Activated effector memory CD4-positive, alpha-beta T cell treated with Interleukin-2 at 50 U/mL for 16 hours (primary cell): ENCODE measurements around the gene RAB3D.
"Not testable (repeated sequence)": the region's sequence is repeated elsewhere in the genome, so short reads cannot be mapped to it uniquely, and the experiment has no call there.

Experiments used
- DNase-seq: peaks from one replicate; pipeline ENCODE4 v3.0.0-alpha.2; 2020

The RAB3D gene, protein sequence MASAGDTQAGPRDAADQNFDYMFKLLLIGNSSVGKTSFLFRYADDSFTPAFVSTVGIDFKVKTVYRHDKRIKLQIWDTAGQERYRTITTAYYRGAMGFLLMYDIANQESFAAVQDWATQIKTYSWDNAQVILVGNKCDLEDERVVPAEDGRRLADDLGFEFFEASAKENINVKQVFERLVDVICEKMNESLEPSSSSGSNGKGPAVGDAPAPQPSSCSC

DNA sequence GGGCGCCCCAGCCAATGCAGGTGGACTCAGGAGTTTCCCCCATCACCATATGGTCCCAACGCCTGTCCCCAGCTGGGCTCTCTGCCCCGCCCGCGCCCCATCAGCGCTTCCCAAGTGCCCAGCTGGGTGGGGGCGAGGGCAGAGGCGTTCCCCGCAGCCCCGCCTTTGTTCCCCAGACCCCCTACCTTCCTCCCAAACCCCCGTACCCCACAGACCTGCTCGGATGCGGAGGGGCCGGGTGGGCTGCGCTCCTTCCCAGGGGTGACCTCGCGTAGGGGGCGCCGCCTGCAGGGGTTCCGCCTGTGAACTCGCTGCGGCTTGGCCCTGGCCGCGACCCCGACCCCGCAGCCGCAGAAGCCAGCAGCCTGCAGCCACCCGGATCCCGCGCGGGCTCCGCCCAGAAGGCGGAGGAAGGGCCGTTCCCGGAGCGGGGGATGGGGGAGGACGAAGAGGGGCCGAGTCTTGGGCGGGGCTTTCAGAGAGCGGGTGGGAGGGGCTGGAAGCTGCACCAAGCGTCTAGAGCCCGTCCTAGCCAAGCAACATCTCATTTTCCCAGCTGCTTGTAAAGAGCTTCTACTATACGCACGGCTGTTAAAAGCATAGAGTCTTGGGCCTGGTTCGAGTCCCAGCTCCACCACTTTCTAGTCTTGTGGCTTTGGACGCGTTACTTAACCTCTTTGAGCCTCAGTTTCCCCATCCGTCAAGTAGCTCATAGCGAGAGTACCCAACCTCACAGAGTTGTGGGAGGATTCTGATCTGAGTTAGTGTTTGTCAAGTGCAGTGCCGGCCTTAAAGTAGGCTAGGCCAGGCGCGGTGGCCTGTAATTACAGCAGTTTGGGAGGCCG lies at the start of gene RAB3D:
Gene RAB3D, minus strand, starts transcription at position 404 of the 845 bp plus-strand sequence. CDS start 2,258 bp downstream, outside the sequence.
- peak; percentile 69 for DNase-seq

- no peak for DNase-seq
Observed at GRCh38 chr19:11387162-11388034, 47.9 kb upstream of the RAB3D start.

DNA sequence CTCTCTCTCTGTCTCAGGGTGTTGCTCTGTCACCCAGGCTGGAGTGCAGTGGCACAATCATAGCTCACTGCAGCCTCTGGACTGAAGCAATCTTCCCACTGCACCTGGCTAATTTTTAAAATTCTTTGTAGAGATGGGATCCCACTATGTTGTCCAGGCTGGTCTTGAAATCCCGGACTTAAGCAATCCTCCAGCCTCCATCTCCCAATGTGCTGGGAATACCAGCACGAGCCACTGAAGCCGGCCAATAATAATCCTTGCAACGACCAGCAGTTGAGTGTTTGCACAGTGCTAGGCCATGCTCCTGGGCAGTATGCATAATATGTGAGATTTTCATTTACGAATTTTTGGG lies 45.3 kb upstream of the RAB3D start:
- DNase-seq = no peak

GRCh38 chr19:11383706-11384048 lies 44.2 kb upstream of the RAB3D start:
- no peak for DNase-seq

DNA sequence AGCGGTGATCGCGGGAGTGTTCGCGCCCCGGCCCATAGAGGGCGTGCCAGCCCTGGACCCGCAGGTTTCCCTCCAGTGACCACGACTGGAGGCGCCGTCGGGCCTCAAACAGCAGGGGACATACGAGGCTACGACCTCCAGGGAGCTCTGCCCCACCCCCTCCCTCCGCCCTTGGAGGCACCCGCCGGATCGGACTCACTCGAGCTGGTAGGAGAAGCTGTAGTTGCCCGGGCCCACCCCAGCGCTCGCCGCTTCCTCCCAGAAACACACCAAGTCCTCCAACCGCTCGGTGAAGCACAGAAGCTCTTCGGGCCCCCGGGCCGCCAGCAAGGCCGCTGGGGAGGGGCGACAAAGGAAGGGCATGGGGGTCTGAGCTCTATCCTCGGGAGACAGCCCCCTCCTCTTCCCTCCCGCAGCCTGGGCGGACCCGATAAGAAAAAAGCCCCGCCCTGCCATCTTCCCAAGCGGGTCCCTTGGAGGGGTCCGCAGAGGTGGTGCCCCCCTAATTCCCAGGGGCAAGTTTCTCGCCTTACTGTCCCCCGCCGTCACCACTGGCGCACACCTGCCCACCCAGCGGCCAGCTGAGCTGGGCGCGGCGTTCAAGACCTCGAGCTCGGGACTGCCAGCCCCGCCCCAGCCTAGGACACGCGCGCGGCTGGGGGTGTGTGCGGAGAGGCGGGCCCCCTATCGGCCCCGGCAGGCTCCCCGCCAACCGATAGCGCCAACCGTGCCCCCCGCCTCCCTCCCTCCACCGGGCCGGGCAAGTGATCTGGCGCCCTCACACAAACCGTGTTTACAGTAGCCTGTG lies 43.6 kb upstream of the RAB3D start:
- DNase-seq = peak; percentile 9

- DNase-seq = peak; percentile 97
Observed at GRCh38 chr19:11380653-11381537, 41.4 kb upstream of the RAB3D start.

DNA sequence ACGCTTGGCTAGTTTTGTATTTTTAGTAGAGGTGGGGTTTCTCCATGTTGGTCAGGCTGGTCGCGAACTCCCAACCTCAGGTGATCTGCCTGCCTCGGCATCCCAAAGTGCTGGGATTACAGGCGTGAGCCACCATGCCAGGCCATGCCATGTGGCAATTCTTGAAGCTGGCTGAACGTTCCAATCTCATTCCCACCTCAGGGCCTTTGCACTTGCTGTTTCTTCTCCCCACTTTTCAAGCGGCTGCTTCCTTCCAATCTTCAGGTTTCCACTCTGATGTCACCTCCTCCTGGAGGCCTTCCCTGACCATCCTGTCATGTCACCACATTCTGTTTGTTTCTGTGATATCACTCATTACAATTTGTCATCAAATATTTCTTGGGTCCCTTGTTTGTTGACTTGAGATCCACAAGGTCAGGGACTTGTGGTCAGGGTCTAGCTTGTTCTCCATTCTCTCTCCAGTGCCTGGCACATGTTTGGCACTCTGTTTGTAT lies 40.4 kb upstream of the RAB3D start:
- no peak for DNase-seq

- not testable (repeated sequence) for DNase-seq
Observed at GRCh38 chr19:11379269-11379845, 39.9 kb upstream of the RAB3D start.

- DNase-seq = no peak
Observed at GRCh38 chr19:11378319-11379189, 39.1 kb upstream of the RAB3D start.

- no peak for DNase-seq
Observed at GRCh38 chr19:11377756-11378155, 38.3 kb upstream of the RAB3D start.

GRCh38 chr19:11377237-11377636 lies 37.8 kb upstream of the RAB3D start:
- DNase-seq = no peak

DNA sequence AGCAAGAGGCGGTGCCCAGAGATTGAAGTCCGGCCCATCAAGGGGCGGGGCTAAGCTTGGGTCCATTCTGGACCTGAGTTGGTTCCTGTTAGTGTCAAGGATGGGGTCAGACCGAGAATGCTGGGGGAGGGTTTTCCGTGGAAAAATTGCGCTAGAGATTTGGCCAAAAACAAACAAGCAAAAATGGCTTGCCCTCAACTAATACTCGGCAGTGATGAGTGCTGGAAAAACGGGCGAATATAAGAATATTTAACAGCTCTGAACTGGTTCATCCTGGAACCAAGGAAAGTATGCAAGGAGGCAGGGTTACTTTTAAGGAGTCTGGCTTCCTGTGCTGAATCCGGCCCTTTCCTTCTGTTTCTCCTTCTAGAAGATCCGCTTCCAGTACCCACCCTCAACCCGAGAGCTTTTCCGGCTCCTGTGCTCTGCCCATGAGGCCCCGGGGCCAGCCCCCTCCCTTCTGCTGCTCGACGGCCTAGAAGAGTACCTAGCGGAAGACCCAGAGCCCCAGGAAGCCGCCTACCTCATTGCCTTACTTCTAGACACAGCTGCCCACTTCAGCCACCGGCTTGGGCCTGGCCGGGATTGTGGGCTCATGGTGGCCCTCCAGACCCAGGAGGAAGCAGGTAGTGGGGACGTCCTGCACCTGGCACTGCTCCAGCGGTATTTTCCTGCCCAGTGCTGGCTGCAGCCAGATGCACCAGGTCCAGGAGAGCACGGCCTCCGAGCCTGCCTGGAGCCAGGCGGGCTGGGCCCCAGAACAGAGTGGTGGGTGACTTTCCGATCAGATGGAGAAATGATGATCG lies 35.9 kb upstream of the RAB3D start:
- DNase-seq = peak; percentile 76

DNA sequence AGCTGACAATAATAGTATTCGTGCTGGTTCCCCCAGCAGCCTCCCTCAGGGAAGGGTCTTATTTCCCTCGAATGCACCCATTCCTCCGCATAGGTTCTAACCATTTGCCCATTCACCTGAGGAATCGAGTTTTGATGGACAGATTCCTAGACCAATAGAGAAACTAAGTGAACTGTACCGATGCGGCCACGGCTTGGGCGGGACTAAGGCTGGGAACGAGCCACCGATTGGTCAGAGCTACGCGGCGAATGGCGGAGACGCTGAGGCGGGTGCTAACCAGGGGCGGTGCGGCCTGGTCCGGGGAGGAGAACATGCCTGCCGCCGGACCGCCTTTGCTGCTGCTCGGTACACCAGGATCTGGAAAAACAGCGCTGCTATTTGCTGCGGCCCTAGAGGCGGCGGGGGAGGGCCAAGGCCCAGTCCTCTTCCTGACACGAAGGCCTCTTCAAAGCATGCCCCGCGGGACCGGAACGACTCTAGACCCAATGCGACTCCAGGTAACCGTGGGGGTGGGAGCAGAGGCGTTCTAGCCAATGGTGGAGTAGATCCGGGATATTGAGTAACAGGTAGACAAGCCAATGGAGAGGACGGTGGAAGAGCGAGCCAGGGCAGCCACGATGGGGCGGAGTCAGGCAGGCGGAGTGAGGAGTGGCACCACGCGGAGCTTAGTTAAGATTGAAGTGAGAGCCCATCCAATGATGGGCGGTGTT lies 35.1 kb upstream of the RAB3D start, which contains the start of gene SWSAP1:
Gene SWSAP1, plus strand, starts transcription at position 234 of the 710 bp plus-strand sequence. Its CDS starts 15 bp downstream, at position 249.
- DNase-seq = peak; percentile 96

DNA sequence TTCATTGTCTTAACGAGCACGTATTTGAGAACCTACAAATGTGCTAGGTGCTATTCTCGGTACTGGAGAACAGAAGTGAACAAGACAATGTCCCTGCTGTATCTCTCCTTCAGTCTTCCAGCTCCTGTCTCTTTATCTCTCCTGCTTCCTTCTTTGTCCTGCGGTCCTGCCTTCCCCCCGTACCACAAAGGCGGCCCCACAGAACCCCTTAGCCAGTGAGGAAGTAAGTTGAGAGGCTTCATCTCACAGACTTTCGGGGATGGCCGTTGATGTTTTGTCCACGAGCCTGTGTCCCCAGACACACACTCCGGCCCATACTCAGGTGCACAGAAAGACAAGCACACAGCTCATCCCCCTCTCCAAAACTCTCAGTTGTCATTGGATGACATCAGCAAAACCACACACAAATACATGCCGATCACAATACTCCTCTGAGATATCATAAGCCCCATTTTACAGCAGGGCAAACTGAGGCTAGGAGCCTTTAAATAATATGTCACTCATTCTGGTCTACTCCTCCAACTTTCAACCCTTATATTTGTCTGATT lies 34.5 kb upstream of the RAB3D start:
- no peak for DNase-seq

DNA sequence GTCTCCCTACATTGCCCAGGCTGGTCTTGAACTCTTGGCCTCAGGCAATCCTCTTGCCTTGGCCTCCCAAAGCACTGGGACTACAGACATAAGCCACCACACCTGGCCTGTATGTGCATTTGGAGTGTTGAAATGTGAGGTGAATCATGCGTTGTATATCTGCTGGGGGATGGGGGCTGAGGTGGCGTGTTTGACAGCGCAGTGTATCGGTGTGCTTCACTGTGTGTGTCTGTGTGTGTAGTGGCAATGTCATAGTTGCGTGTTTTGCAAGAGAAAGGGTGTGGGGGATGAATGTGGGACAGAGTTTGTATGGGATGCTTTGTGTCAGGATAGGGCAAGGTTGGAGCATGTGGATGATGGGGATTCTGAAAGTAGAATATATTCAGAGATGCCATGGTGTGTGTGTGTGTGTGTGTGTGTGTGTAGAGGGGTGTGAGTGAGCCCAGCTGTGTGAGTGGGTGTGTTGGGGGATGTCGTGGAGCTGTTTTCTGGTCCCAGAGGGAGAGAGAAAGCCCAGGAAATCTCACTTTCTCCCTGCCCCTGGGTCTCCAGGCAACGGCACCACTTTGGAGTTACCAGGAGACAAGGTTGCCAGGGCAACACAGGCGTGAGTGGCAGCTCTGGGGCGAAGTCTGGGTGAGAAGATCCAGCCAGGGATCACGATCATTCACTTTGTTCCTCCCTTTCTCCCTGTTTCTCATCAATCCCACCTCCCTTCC lies 33.9 kb upstream of the RAB3D start:
- no peak for DNase-seq

- DNase-seq = no peak
Observed at GRCh38 chr19:11370744-11371143, 31.3 kb upstream of the RAB3D start.

- no peak for DNase-seq
Observed at GRCh38 chr19:11367528-11367927, 28.1 kb upstream of the RAB3D start.
